GM18868 (cell line): ENCODE data around the gene NINJ2.

Experiments used
- ATAC-seq: cut with Tn5 transposase; IDR thresholded peaks from one replicate; pipeline ENCODE4 v1.9.1; 2021; ENCODE audit warnings: mild to moderate bottlenecking, moderate library complexity; ENCODE audit not compliant: unreplicated experiment

NINJ2 gene

DNA sequence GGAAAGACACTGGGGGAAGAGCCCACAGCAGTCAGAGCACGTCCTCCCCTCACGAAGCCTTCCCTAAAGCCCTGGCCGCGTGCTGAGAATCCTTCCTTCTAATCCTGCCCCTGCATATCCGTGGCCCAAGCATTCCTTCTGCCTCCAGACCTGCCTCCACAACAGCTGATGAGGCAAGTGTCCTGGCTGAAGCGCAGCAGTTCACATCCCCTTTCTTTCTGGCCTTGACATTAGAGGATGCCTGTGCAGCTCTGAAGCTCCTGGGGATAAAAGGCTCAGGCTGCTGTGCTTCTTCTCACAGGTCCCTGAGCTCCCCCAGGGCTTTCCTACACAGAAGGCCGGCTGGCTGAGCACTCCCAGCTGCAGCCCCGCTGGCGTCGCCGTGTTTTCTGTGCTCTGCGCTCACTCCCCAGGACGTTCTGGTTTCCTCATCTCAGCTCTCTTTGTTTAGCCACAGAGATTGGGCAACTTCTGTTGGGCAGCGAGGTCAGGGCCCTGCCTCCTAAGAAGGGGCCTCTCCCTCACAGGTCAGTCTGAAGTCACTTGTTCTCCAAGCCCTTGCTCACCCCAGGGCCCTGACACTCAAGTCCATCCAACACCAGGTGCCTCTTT is 45.8 kb downstream of the NINJ2 start:
- ATAC-seq: no peak

DNA sequence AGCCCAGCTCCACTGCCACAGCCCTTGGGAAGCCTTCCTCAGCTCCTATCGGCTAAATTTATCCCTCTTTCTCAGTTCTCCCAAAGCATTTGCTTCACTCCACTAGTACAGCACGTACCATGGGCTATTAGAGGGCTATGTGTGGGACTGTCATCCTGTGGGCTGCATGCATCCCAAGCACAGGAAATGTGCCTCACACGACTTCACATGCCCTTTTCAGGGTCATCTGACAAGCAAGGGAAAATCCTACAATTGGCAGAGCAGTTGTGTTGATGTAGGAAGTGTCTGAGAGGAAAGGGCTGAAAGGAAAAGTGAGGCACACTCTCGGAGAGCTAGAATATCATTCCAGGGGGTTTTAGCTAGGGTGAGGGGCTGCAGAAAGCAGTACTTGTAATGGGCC is 47.6 kb downstream of the NINJ2 start:
- ATAC-seq: no peak

DNA sequence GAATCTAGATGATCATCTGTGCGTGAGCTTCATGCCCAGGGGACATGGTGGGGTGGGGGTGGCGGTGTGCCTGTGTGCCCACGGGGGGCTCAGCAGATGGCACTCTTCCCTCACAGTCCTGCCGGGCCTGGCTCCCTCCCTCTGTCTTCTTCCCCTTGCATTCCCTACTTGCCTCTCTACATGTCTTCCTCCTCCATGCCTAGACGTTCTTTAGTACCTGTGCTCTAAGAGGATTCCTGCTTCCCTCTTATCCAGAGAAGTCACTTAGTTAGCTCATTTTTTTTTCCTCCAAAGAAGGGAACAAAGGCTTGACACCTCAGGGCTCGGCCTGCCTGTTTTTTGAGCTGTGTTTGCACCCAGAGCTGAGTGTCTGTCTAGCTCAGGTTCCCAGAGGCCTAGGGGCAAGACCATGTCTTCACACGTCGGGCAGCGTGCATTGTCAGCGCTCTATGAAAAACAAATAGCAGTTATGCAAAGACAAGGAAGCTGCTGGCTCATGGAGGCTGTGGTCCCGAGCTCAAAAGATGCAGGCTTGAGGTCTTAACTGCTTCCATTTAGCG is 48.8 kb downstream of the NINJ2 start:
- no peak for ATAC-seq

DNA sequence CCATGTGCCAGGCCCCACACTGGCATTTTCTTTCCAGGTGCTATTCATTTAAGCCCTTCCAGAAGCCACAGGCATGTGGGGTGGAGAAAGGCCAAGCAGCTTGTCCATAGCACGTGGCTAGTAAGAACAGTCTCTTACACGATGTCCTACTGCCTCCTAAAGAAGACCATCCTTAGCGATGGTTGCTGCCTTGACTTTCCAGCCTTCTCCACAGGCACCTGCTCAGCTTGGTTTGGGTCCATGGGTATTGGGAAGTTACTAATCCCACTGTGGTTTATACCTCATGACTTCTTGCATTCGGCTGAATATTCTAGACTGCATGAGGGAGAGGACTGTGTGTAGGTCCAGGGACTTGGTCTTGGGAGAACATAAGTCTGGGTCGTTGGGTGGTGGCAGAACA is 49.2 kb downstream of the NINJ2 start:
- no peak for ATAC-seq

DNA sequence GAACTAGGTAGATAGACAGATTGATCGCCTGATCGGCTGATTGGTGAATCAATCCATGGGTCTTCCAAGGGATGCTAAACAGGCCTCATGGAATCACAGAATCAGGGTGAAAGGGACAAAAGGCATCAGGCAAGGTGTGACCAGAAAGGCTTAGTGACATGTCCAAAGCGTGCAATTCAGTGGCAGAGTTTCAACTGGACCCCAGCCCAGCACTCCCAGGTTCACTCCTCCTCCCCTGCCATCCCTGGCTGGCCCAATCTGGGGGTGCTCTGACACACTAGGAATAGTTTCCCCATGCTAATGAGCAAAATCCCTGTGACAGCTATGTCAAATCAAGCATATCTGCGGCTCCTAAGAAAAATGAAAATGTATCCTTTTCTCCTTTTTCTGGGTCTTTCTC is 50.4 kb downstream of the NINJ2 start:
- no peak for ATAC-seq

GRCh38 chr12:612293-612692 is 51.0 kb downstream of the NINJ2 start:
- no peak for ATAC-seq

GRCh38 chr12:611721-612120 is 51.5 kb downstream of the NINJ2 start:
- ATAC-seq: no peak

DNA sequence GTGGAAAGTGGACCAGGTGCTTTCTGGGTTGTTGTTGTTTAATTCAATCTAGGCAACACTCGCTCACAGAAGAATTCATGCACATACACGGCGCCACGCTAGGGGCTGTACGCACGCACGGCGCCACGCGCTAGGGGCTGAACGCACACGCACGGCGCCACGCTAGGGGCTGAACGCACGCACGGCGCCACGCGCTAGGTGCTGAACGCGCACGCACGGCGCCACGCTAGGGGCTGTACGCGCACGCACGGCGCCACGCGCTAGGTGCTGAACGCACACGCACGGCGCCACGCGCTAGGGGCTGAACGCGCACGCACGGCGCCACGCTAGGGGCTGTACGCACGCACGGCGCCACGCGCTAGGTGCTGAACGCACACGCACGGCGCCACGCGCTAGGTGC is 54.3 kb downstream of the NINJ2 start:
- ATAC-seq: no peak

DNA sequence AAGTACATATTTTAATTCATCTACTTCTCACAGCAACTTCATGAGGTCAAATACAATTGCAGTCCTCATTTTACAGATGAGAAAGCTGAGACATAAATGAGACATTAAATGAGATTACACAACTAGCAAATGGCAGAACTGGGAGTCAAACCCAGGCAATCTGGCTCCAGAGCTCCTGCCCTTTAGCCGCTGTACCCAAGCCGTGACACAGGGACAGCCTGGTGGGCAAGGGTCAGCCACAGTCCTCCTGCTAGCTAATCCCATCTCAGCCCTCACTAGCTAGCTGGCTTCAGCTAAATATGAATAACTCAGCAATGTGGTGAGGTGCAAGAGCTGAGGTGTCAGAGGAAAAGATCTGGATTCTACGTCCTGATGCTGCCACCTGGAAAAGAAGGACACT is 54.8 kb downstream of the NINJ2 start:
- no peak for ATAC-seq

DNA sequence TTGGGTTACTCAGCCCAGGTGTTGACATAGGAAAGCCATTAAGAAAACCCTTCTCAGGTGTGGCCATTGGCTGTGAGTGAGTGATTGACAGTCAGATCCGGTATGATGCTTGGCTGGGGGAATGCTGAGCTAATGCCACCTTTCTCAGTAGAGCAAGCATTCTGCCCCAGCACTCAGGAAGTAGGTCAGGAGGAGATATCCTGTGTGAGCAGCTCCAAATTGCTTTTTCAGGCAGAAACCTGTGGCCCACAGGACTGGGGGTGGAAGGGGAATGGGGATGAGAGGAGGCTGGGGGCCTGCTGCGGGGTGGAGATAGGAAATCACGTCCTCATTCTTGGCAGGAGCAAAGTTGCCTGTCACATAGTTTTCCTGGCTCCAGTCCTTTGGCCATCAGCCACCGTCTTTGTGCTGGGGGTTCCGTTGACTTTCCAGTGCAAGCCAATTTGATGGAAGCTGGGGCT is 55.7 kb downstream of the NINJ2 start:
- no peak for ATAC-seq

DNA sequence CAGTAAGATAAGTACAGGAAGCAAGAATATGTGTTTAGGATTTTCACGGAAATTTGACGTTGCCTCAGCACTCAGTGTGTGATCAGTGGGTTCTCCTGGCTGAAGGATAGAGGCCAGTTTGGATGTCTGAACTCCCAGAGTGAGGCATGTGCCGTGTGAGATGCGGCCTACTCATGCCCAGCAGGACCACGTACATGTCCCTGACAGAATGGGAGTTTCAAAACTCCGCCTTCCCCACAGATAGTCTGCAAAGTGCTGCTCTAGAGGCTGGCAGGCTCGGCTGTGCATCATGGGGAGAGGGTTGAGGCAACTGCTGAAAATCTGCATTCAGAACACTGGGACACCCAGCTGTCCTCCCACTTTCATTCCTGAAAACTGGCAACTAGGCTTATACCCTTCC is 58.3 kb downstream of the NINJ2 start:
- no peak for ATAC-seq

- no peak for ATAC-seq
Observed at GRCh38 chr12:602700-603068, 60.6 kb downstream of the NINJ2 start.

GRCh38 chr12:601976-602699 is 61.1 kb downstream of the NINJ2 start:
- ATAC-seq: no peak

- ATAC-seq: no peak
Observed at GRCh38 chr12:599756-600155, 63.5 kb downstream of the NINJ2 start.

- no peak for ATAC-seq
Observed at GRCh38 chr12:597926-598568, 65.2 kb downstream of the NINJ2 start.

DNA sequence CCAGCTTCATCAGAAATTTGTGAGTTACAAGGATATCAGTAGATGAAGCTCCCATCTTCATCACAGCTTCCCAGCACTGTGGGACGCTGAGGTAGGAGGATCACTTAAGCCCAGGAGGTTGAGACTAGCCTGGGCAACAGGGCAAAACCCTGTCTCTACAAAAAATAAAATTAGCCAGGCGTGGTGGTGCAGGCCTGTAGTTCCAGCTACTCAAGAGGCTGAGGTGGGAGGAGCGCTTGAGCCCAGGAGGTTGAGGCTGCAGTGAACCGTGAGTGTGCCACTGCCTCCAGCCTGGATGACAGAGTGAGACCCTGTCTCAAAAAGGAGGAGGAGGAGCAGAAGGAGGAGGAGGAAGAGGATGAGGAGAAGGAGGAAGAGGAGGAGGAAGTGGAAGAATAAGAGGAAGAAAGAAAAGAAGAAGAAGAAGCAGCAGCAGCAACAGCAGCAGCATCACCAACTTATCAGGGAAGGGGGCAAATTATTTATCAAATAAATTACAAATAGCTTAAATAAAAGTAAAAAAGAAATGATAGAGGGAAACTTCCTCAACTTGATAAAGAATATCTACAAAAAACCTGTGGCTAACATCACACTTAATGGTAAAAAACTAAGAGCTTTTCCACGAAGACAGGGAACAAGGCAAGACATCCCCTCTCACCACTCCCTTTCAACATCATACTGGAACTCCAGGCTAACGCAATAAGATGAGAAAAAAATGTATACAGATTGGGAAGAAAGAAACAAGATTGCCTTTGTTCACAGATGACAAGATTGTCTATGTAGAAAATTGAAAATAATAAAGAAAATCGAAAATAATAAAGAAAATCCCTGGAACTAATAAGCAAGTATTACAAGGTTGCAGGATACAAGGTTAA is 69.6 kb downstream of the NINJ2 start:
- no peak for ATAC-seq

GRCh38 chr12:592024-592505 is 71.2 kb downstream of the NINJ2 start:
- ATAC-seq: no peak

DNA sequence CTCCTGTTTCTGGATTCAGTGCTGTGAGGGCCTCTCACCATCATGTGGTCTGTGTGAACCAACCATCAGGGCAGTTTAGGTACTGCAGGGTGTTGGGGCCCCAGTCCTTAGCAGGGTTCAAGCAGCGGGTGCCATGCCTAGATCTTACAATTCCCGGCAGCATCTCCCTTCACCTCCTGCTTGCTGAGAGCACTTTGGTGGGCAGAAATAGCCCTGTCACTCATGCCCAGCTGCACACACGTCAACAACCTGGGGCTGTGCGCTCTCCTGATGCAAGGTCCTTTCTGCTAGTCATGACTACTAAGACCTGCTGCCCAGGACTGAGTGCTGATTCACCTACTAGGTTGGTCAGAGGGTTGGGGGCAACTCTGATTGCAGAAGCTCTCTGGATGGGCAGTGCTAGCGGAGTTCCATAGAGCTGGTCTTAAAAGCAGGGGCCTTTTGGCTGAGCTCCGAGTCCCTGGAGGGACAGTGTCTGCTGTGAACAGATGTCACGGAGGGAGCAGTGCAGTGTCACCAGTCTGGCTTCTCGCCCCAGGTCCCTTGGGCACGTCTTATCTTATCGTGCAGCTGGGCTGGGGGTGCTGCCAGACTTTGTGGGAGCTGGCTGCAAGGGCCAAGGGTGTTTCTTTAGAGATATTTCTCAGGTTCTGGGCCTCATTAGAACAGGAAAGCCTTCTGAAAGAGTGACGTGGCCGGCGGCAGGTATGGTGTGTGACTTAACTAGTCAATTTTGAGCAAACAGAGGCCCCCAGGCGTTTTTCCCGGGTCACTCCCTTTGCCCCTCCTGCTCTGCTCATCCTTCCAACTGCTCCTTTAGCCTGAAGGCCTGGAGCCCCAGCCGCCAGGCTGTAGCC is 71.8 kb downstream of the NINJ2 start:
- no peak for ATAC-seq

DNA sequence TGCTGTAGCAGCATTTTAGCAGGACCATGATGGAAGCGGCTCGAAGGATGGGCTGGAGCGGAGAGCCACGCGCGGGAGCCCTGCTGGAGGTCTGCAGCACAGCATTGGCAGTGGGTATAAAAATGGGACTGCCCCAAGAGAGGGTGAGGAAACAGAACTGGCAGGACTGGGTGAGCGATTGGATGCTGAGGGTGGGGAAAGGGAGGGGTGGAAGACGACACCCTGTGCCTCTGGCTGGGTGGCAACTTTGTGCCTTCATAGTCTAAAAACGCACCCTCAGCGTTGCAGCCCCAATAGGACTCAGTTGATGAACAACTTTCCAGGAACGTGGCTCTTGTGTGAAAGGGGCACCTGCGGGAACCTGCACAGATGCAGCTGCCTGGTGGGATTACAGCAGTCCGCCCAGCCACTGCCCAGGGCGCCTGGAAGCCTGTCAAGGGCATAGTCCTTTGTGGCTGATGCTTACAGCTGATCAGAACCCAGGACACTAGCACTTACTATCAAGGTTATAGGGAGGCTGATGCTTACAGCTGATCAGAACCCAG is 73.0 kb downstream of the NINJ2 start:
- ATAC-seq: no peak

- ATAC-seq: no peak
Observed at GRCh38 chr12:588646-589045, 74.6 kb downstream of the NINJ2 start.
